Measurements from ENCODE around the gene ELOVL2. TPM values are rescaled to one million over a fixed set of nuclear protein-coding genes. Genes with fewer than 3 reads are reported as not detected.

The ELOVL2 gene
- total RNA-seq, 1 donor = not detected

DNA sequence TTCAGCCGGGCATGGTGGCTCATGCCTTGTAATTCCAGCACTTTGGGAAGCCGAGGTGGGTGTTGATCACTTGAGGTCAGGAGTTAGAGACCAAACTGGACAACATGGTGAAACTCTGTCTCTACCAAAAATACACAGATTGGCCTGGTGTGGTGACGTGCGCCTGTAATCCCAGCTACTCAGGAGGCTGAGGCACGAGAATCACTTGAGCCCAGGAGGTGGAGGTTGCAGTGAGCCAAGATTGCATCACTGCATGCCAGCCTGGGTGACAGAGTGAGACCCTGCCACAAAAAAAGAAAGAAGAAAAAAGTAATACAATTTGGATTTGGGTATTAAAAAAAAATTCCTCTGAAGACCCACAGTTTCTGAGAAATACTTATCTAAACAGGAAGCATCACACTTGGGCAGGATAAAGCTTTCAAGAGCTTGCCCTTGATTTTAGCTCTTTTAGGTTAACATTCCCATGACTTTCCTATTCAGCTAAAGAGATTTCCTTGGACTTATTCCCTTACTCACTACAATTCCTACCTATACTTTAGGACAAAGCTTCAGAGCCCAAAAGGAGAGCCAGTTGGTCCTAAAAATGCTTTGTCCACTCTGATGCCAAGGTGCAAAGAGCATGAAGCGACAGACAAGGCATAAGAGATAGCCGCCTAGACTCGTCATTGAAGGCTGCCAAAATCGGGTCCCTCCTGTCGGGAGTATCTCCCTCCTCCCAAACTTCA, 1.9 kb downstream of the ELOVL2 start:
- Histone ChIP-seq H3K4me3 (ENCODE audit: low read length) (no peak overlapping the region), H3K9me3 (ENCODE audit: low read depth, low read length) (no peaks in the 10 kb centered on the region), H3K4me1 (ENCODE audit: insufficient read depth, low read length) (peaks cover 6% of the 10 kb centered on the region), H3K27me3 (ENCODE audit: insufficient read depth, low read length) (peaks cover 88% of the 10 kb centered on the region)

DNA sequence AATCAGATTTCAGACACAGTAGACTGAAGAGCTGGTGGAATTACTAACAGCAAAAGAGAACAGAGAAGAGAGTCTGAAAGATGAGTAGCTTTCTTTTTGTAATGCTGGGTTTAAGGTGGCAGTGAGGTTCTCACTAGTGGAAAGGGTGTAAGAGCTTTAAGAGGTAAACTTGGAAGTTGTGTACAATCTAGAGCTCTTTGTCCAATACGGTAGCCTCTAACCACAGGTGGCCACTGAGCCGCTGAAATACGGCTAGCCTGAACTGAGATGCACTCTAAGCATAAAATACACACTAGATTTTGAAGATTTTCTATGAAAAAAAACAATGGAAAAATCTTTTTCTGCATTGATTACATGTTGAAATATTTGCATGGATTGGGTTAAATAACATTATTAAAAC, 4.0 kb downstream of the ELOVL2 start:
- Histone ChIP-seq H3K9me3 (ENCODE audit: low read depth, low read length) (no peaks in the 10 kb centered on the region), H3K27me3 (ENCODE audit: insufficient read depth, low read length) (peaks cover 88% of the 10 kb centered on the region), H3K4me1 (ENCODE audit: insufficient read depth, low read length) (peaks cover 6% of the 10 kb centered on the region), H3K4me3 (ENCODE audit: low read length) (no peak overlapping the region)

DNA sequence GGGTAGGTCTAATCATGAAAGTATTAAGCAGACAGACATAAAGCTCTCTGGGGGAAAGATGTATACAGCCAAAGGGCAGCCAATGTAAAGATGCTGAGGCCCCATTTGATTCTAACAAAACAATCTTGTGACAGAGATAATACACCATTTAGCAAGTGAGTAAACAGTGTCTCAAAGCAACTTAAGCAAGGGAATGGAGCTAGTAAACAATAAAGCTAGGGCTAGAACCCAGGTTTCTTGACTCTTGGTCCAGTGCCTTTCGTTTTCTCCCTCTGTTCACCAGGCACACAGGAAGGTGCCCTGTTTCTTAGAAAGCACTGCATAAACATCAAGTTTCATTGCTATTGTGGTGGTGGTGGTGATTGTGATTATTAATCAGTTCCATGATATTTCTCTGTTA, 5.1 kb downstream of the ELOVL2 start:
- no peak overlapping the region for H3K4me3 ChIP-seq (ENCODE audit: low read length)
- H3K4me1 ChIP-seq (ENCODE audit: insufficient read depth, low read length) = peaks cover 6% of the 10 kb centered on the region
- H3K27me3 ChIP-seq (ENCODE audit: insufficient read depth, low read length) = peaks cover 84% of the 10 kb centered on the region

DNA sequence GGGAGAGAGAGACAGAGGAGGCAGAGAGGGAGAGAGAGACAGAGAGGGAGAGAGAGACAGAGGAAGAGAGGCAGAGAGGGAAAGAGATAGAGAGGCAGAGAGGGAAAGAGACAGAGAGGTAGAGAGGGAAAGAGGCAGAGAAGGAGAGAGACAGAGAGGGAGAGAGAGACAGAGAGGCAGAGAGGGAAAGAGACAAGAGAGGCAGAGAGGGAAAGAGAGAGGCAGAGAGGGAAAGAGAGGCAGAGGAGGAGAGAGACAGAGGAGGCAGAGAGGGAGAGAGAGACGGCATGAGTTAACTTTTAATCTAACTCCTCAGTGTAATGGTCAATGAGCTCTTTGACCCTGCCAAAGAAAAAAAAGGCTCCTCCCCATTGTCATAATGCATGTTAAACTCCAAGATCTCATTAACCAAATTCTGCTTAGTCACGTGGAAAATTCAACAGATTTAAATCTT, 7.1 kb downstream of the ELOVL2 start:
- no peaks in the 10 kb centered on the region for H3K4me1 ChIP-seq (ENCODE audit: insufficient read depth, low read length)
- H3K27me3 ChIP-seq (ENCODE audit: insufficient read depth, low read length) = peaks cover 77% of the 10 kb centered on the region
- H3K4me3 ChIP-seq (ENCODE audit: low read length) = no peak overlapping the region
- no peaks in the 10 kb centered on the region for H3K9me3 ChIP-seq (ENCODE audit: low read depth, low read length)

More for the DNA sequence above, 5.1 kb downstream of the ELOVL2 start:
- H3K9me3 ChIP-seq (ENCODE audit: low read depth, low read length) = no peaks in the 10 kb centered on the region

DNA sequence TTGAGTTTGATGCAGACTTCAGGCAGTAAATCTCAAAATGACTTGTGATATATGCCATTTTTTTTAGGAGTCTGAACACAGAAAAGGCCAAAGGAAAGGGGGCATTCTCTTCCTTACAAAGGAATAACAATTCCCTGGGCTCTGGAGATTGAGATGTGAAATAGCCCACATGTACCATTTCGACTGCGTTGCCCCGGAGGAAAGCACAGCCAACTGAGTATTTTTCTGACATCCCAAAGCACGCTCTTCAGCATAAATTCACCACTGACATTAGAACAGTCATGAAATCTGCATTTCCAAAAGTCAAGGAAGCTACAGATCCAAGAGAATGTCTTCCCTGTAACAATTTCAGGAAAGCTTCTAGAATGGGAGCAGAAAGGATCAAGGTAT, 7.8 kb downstream of the ELOVL2 start:
- Histone ChIP-seq H3K9me3 (ENCODE audit: low read depth, low read length) (no peaks in the 10 kb centered on the region), H3K4me1 (ENCODE audit: insufficient read depth, low read length) (no peaks in the 10 kb centered on the region), H3K4me3 (ENCODE audit: low read length) (no peak overlapping the region), H3K27me3 (ENCODE audit: insufficient read depth, low read length) (peaks cover 75% of the 10 kb centered on the region)

DNA sequence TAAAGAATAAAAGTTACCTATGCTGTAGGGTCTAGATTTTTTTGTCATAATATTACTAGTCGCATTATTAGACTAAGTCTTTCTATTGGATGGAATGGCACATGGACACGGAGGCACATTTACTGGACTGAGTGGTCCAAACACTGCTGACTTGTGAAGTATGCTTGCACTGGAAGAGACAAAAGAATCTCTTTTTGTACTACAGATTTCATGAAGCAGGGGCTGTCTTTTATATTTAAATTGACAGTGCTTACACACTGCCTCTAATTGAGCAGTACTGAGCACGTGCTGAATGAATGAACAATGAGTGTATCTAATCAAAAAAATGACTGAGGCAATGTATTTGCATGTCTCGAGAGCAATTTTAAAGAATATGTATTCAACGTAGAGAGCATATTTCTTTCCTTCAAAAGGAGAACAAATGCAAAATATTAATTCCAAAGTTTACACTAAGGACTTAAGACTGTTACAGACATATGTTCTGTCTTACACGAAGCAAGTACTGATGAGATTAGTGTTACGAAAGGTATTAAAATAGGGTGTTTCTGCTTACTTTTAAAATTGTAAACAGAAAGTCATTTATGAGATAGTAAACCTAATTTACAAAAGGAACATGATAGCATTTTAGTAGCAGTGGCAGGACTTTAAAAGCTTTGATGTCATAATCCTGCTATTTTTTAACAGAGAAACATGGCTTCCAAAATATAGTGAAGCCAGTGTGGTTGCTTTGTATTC, 8.3 kb downstream of the ELOVL2 start:
- Histone ChIP-seq H3K9me3 (ENCODE audit: low read depth, low read length) (no peaks in the 10 kb centered on the region), H3K4me3 (ENCODE audit: low read length) (no peak overlapping the region), H3K27me3 (ENCODE audit: insufficient read depth, low read length) (peaks cover 74% of the 10 kb centered on the region), H3K4me1 (ENCODE audit: insufficient read depth, low read length) (no peaks in the 10 kb centered on the region)

DNA sequence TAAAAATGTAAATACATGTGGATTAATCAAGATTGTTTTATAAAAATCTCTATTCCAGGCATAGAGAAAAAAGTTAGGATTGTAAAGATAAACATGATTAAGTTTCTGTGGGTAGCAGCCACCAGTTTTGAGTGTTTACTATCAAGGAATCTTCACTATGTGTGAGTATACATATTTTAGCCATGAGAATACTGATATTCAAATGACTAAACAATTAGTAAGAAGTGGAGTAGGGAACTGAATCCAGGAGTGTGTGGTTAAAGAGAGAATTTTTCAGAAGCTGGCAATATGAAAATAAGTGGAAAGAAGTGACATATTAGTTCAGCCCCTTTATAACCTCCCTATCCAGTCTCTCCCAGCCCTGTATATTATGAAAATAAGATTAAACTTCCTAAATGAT, 10.3 kb downstream of the ELOVL2 start:
- Histone ChIP-seq H3K4me3 (ENCODE audit: low read length) (no peak overlapping the region), H3K9me3 (ENCODE audit: low read depth, low read length) (no peaks in the 10 kb centered on the region), H3K27me3 (ENCODE audit: insufficient read depth, low read length) (peaks cover 61% of the 10 kb centered on the region), H3K4me1 (ENCODE audit: insufficient read depth, low read length) (no peaks in the 10 kb centered on the region)

DNA sequence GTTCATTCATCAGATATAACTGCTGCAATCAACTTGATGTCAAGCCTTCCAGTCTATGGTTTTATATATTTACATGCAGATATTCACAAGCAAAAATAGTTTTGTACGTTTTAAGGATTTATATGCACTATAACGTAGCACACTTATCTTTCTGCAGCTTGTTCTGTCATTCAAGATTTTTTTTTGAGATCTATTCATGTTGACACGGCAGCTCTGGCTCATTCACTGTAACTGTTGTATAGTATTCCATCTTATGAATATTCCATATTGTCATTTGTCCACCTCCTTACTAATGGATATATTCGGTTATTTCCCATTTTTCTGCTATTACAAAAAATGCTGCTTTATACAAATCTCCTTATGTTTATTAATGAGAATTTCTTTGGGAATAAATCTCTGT, 13.2 kb downstream of the ELOVL2 start:
- Histone ChIP-seq H3K4me1 (ENCODE audit: insufficient read depth, low read length) (no peaks in the 10 kb centered on the region), H3K9me3 (ENCODE audit: low read depth, low read length) (no peaks in the 10 kb centered on the region), H3K27me3 (ENCODE audit: insufficient read depth, low read length) (peaks cover 53% of the 10 kb centered on the region), H3K4me3 (ENCODE audit: low read length) (no peak overlapping the region)

DNA sequence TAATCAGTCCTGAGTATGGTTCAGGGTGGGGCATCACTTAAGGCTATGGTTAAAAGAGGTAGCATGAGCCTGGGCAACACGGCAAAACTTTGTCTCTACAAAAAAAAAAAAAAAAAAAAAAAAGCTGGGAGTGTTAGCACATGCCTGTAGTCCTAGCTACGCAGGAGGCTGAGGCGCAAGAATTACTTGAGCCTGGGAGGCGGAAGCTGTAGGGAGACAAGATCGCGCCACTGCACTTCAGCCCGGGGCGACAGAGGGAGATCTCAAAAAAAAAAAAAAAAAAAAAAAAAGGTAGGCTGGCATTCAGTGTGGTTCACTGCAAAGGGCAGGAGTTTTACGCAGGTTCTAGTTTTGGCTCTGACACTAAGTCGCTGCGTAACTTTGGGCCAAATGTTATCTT, 15.1 kb downstream of the ELOVL2 start:
- H3K9me3 ChIP-seq (ENCODE audit: low read depth, low read length) = no peaks in the 10 kb centered on the region
- H3K4me3 ChIP-seq (ENCODE audit: low read length) = no peak overlapping the region
- H3K4me1 ChIP-seq (ENCODE audit: insufficient read depth, low read length) = no peaks in the 10 kb centered on the region
- peaks cover 49% of the 10 kb centered on the region for H3K27me3 ChIP-seq (ENCODE audit: insufficient read depth, low read length)

DNA sequence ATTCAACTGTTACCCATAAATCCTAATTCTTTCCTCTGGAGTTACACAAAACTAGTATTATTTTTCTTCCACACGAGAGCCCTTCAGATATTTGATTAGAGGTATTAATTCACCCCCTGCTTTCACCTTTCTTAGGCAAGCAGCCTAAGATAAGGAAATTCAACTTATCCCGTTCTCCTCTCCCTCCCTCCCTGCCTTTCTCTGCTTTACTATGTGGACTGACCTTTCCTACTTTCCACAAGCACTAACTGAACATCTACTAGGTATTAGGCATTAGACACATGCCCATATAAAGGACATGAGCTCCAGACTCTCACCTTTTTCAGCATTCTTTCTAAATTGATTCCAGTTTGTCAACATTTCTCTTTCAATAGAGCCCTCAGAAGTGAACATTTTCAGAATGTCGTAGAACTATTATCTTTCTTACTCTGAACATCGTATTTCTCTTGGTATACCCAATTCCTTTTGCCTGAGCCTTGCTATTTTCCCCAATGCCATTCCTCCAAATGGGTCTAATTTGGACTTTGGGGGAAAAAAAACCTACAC, 16.5 kb downstream of the ELOVL2 start:
- peaks cover 48% of the 10 kb centered on the region for H3K27me3 ChIP-seq (ENCODE audit: insufficient read depth, low read length)
- no peaks in the 10 kb centered on the region for H3K9me3 ChIP-seq (ENCODE audit: low read depth, low read length)
- no peaks in the 10 kb centered on the region for H3K4me1 ChIP-seq (ENCODE audit: insufficient read depth, low read length)
- H3K4me3 ChIP-seq (ENCODE audit: low read length) = no peak overlapping the region

DNA sequence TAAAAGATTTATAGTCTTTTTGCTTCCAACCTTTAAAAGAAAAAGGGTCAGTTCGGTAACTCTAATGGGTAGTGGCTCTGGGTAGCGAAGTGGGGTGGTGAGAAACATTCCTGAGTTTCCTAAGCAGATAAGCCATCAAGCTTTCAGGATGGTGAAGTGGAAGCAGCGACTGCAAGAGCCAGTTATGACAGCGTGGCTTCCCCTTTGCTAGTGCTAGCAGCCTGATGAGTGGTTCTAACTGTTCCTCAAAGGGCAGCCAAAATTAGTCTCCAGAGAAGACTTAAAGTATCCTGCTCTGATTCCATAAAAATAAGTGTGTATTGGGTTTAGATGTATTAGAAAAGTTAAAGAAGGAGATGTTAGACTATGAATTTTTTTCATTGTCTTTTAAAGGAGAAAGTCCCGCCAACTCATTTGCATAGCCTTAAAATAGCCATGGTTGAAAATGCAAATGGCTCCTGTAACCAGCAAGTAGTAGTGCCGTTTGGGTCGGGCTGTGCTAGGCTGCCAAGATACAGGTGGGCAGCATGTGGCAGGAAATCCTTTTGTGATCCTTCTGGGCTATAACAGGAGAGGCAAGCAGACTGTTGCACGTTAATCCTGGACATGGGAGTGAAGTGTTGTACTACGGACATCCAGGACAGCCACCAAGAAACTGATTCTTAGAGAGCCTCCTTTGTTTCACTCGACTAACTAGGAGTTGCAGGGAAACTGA, 18.0 kb downstream of the ELOVL2 start:
- peaks cover 41% of the 10 kb centered on the region for H3K27me3 ChIP-seq (ENCODE audit: insufficient read depth, low read length)
- H3K9me3 ChIP-seq (ENCODE audit: low read depth, low read length) = no peaks in the 10 kb centered on the region
- no peaks in the 10 kb centered on the region for H3K4me1 ChIP-seq (ENCODE audit: insufficient read depth, low read length)
- H3K4me3 ChIP-seq (ENCODE audit: low read length) = no peak overlapping the region

DNA sequence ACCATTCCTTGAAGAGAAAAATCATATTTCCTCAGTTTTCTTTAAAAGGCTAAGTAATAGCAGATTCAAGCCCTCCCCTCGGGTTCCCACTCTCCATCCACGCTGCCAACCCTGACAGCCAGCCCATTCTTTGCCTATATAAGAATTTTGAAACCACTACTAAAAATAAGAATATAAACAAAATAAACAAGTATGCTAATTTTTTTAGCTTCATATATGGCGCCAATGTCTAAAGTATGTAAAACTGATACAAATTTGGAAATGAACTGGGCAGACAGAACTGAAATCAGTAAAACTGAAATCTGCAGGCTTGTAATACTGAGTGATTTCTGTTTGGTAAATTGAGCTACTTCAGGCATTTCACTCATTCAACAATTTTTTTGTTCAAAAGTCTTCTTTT, 19.0 kb downstream of the ELOVL2 start:
- Histone ChIP-seq H3K9me3 (ENCODE audit: low read depth, low read length) (no peaks in the 10 kb centered on the region), H3K4me3 (ENCODE audit: low read length) (no peak overlapping the region), H3K4me1 (ENCODE audit: insufficient read depth, low read length) (no peaks in the 10 kb centered on the region), H3K27me3 (ENCODE audit: insufficient read depth, low read length) (peaks cover 46% of the 10 kb centered on the region)

DNA sequence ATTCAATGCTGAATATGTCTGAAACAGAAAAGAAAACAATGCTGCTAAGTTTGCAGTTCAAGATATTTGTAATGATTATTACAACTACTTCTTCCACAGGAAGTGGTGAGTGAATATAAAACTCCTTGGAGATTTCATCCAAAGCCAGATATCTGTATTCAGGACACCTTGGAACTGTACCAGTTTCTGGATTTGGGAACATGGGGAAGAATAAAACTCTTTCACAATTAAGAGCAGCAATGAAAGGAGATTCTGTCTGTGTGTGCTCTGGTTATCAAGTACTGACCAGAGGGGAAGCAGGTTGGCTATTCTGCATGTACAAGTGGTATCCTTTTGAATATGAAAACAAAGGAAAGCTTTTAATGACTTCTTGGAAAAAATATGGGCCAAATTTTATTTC, 21.1 kb downstream of the ELOVL2 start:
- Histone ChIP-seq H3K9me3 (ENCODE audit: low read depth, low read length) (no peaks in the 10 kb centered on the region), H3K4me3 (ENCODE audit: low read length) (no peak overlapping the region), H3K4me1 (ENCODE audit: insufficient read depth, low read length) (no peaks in the 10 kb centered on the region), H3K27me3 (ENCODE audit: insufficient read depth, low read length) (peaks cover 38% of the 10 kb centered on the region)

DNA sequence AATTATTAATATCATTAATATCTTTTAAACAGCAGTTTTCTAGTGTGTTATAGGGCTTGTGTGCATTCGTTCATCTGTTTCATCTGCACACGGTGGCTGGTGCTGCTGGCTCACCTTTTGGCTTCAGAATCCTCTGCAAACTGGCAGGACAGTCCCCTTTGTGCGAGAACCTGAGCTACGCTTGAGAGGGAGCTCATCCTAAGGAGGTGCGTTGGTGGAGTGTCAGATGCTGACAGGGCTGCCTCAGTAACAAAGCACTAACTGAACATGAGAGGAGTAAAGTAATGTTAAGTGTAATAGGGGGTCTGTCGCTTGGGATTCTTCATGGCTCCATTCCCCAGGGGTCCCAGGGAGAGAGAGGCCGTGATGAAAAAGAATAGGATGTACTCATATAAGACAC, 22.4 kb downstream of the ELOVL2 start:
- H3K4me3 ChIP-seq (ENCODE audit: low read length) = no peak overlapping the region
- H3K9me3 ChIP-seq (ENCODE audit: low read depth, low read length) = no peaks in the 10 kb centered on the region

DNA sequence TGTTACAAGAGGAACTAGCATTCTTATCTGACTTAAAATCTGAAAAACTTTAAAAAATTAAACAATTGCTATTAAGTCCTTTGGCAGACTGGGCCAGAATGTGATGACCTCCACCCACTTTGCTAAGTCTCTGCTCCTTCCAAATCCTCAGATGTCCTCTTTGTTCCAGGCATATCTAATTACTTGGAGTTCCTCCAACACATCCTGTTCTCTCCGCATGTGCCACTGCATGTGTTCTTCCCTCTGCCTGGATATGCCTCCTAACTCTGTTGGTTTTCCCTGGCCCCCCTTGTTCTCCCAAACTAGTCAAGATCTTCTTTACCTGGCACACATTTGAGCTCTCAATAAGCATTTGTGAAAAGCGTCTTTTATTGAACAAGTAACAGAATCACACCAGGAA, 23.1 kb downstream of the ELOVL2 start:
- H3K4me3 ChIP-seq (ENCODE audit: low read length) = no peak overlapping the region
- H3K27me3 ChIP-seq (ENCODE audit: insufficient read depth, low read length) = peaks cover 23% of the 10 kb centered on the region
- H3K4me1 ChIP-seq (ENCODE audit: insufficient read depth, low read length) = no peaks in the 10 kb centered on the region
- H3K9me3 ChIP-seq (ENCODE audit: low read depth, low read length) = no peaks in the 10 kb centered on the region

More for the DNA sequence above, 22.4 kb downstream of the ELOVL2 start:
- H3K4me1 ChIP-seq (ENCODE audit: insufficient read depth, low read length) = no peaks in the 10 kb centered on the region
- H3K27me3 ChIP-seq (ENCODE audit: insufficient read depth, low read length) = peaks cover 28% of the 10 kb centered on the region

Data from mononuclear cell (primary cell).